ENCODE measurements around the gene SCIN. TPM values are rescaled to one million over a fixed set of nuclear protein-coding genes. Genes with fewer than 3 reads are reported as not detected.
"Not testable (repeated sequence)": the region's sequence is repeated elsewhere in the genome, so short reads cannot be mapped to it uniquely, and the experiment has no call there.

The SCIN gene
- total and polyA plus RNA-seq, 12 donors: 0.06 to 5.5 (median 0.79) TPM

DNA sequence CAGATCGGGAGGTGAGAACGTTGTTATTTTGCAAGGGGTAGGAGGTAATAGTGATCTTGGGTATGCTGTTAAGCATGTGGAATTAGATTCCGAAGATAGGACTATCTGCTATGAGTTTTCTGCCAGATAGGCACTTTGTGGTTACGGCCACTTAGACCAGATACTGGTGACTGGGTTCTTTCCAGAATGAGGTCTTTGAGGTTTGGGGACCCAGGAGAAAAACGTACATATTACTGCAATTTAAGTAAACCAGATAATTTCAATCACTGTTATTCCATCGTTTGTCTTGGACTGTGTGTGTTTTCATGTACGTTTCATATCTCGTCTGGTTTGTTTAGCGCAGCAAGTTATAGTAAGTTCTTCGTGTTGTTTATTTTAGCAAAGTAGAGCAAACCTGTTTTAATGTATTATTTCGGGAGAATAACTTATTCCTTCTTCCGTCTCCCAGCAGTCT is 117.2 kb downstream of the SCIN start:
- H3K27ac ChIP-seq: peak overlapping the region in 2 of 5 donors; percentile 7 to 95
- DNase-seq: no peak
- no peaks in the 10 kb centered on the region for H3K36me3 ChIP-seq (replicated peaks in 1 of 2)
- no peaks in the 10 kb centered on the region for H3K27me3 ChIP-seq
- no peak for TF ChIP-seq POLR2A (IDR thresholded peaks at IDR 0.05)
- TF ChIP-seq, protein P1, sequence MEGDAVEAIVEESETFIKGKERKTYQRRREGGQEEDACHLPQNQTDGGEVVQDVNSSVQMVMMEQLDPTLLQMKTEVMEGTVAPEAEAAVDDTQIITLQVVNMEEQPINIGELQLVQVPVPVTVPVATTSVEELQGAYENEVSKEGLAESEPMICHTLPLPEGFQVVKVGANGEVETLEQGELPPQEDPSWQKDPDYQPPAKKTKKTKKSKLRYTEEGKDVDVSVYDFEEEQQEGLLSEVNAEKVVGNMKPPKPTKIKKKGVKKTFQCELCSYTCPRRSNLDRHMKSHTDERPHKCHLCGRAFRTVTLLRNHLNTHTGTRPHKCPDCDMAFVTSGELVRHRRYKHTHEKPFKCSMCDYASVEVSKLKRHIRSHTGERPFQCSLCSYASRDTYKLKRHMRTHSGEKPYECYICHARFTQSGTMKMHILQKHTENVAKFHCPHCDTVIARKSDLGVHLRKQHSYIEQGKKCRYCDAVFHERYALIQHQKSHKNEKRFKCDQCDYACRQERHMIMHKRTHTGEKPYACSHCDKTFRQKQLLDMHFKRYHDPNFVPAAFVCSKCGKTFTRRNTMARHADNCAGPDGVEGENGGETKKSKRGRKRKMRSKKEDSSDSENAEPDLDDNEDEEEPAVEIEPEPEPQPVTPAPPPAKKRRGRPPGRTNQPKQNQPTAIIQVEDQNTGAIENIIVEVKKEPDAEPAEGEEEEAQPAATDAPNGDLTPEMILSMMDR (IDR thresholded peaks at IDR 0.05): no peak
- 11 to 18% (median 16%) methylated on average over 12 of the region's 12 CpGs for WGBS, 4 donors
- peak overlapping the region in 2 of 4 donors; percentile 79 to 89 for H3K4me3 ChIP-seq
- intact Hi-C loops (cut with DNase I): loop anchor here in 1 of 2 donors (10.0 kb wide), 1 partner anchor 577 kb away; no protein-coding TSS in a partner anchor
- H3K4me1 ChIP-seq (replicated peaks in 1 of 2): peaks cover 0 to 5% of the 10 kb centered on the region in 2 donors
- no peaks in the 10 kb centered on the region for H3K9me3 ChIP-seq (replicated peaks in 1 of 3)

DNA sequence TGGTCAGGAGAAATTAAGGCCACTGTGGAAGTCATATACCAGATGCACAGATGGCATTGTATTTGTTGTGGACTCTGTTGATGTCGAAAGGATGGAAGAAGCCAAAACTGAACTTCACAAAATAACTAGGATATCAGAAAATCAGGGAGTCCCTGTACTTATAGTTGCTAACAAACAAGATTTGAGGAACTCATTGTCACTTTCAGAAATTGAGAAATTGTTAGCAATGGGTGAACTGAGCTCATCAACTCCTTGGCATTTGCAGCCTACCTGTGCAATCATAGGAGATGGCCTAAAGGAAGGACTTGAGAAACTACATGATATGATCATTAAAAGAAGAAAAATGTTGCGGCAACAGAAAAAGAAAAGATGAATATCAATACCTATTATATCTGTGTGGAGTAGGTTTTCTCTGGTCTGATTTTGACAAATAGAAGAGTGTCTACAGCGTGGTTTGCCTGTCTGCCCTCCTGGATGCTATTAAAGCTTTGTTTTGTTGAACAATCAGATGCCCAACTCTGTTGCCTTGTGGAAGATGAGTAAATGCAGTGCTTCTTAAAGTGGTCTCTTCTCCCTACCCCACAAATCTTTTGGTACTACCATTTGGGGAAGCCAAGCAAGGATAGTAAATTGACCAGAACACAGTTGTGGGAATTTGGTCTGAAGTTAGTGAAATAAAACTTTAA is 118.1 kb downstream of the SCIN start:
- H3K9me3 ChIP-seq (replicated peaks in 1 of 3); H3K27ac ChIP-seq; H3K36me3 ChIP-seq (replicated peaks in 1 of 2); DNase-seq; H3K4me1 ChIP-seq (replicated peaks in 1 of 2); H3K27me3 ChIP-seq: not testable (repeated sequence)
- intact Hi-C loops (cut with DNase I): loop anchor here in 1 of 2 donors (10.0 kb wide), 1 partner anchor 576 kb away; no protein-coding TSS in a partner anchor
- H3K4me3 ChIP-seq: peak overlapping the region in 1 of 4 donors; percentile 79
- WGBS, 4 donors: 89 to 93% (median 92%) methylated on average over 3 of the region's 3 CpGs

DNA sequence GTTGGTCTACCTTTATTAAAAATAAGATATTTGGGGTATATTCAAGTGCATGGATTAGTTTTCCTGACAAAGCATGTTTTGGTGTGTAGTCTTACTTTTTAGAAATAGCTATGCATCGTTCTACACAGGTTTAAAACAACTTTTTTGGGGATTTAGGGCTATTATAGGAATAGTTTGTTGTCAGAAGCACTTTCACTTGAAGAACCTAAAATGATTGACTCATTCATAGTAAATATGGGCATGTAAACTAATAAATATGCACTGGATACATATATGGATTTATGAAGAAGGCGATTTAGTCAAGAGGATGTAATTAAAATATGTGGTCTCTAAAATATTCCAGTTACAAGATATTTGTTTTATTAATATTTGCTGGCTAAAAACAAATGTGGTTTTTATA is 118.9 kb downstream of the SCIN start:
- H3K4me1 ChIP-seq (replicated peaks in 1 of 2): peaks cover 0 to 5% of the 10 kb centered on the region in 2 donors
- H3K27ac ChIP-seq: no peak overlapping the region
- H3K9me3 ChIP-seq (replicated peaks in 1 of 3): no peaks in the 10 kb centered on the region
- TF ChIP-seq, protein P1 (IDR thresholded peaks at IDR 0.05): no peak
- TF ChIP-seq POLR2A (IDR thresholded peaks at IDR 0.05): no peak
- no peak for DNase-seq
- no peaks in the 10 kb centered on the region for H3K36me3 ChIP-seq (replicated peaks in 1 of 2)
- intact Hi-C loops (cut with DNase I): loop anchor here in 1 of 2 donors (10.0 kb wide), 1 partner anchor 575 kb away; no protein-coding TSS in a partner anchor
- H3K4me3 ChIP-seq: peak overlapping the region in 1 of 4 donors; percentile 21
- no peaks in the 10 kb centered on the region for H3K27me3 ChIP-seq
- WGBS, 4 donors: 80 to 90% (median 87%) methylated on average over 2 of the region's 2 CpGs

DNA sequence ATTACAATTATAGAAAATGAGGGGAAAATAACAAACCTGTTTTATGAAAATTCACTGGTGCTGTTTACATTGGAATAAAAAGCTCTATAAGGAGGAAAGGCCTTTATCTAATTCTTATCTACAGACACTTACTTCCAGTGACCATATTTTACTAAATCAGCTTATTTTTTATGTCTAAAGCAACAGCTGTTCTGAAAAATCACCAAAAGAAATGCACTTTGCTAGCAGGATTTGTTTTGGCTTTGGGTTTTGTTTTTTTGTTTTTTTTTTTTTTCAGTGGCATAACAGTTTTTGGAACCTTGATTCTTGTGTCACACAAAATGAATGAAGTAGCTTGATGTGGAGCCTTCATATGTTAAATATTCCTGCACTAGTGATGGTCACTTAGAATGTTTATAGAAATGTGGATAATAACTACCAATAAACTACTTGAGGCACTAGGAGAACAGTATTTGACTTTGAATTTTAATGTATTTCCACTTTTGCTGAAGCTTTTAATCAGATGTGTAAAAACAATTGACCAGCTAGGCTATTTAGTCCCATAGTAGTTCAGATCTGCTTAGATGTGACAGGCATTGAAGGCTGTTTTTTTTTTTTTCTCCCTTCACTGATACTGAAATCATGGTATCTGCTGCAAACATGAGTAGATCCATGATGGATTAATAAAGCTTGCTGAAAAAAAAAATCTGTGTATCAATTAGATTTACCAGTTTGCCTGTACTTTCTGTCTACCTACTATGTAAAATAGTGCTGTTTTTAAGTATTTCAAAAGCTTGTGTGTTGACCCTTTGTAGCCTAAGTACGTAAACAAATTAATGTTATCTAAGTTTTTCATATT is 119.7 kb downstream of the SCIN start:
- intact Hi-C loops (cut with DNase I): no loop called here
- no peak for DNase-seq
- Histone ChIP-seq H3K9me3 (replicated peaks in 1 of 3) (no peaks in the 10 kb centered on the region), H3K4me1 (replicated peaks in 1 of 2) (peaks cover 0 to 5% of the 10 kb centered on the region in 2 donors), H3K27me3 (no peaks in the 10 kb centered on the region), H3K27ac (no peak overlapping the region), H3K4me3 (peak overlapping the region in 1 of 4 donors; percentile 21), H3K36me3 (replicated peaks in 1 of 2) (no peaks in the 10 kb centered on the region)
- 85 to 100% (median 96%) methylated on average over 1 of the region's 1 CpG for WGBS, 4 donors
- TF ChIP-seq POLR2A (IDR thresholded peaks at IDR 0.05): no peak
- TF ChIP-seq, protein P1 (IDR thresholded peaks at IDR 0.05): no peak

DNA sequence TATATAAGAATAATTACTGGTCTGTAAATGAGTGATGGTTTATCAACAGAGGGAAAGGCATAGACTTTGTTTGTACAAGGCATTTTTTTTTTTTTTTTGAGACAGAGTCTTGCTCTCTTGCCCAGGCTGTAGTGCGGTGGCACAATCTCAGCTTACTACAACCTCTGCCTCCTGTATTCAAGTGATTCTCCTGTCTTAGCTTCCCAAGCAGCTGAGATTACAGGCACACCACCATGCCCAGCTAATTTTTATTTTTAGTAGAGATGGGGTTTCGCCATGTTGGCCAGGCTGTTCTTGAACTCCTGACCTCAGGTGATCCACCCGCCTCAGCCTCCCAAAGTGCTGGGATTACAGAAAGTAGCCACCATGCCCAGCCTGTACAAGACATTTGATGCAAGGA is 120.9 kb downstream of the SCIN start:
- H3K4me3 ChIP-seq; H3K27ac ChIP-seq; H3K27me3 ChIP-seq; DNase-seq; H3K4me1 ChIP-seq (replicated peaks in 1 of 2); H3K9me3 ChIP-seq (replicated peaks in 1 of 3); H3K36me3 ChIP-seq (replicated peaks in 1 of 2); intact Hi-C loops (cut with DNase I): not testable (repeated sequence)
- WGBS, 4 donors: 96 to 100% (median 98%) methylated on average over 3 of the region's 3 CpGs

Measured in adrenal gland (tissue), 12 donors.